GM19193 (cell line): ENCODE data around the gene DMAC2L.

Source experiments
- POLR2A ChIP-seq: IDR thresholded peaks from 4 replicates; pipeline ENCODE4 v1.6.1; 2011; ENCODE audit not compliant: insufficient read depth, insufficient read length; ENCODE audit errors: extremely low read depth

The DMAC2L gene

DNA sequence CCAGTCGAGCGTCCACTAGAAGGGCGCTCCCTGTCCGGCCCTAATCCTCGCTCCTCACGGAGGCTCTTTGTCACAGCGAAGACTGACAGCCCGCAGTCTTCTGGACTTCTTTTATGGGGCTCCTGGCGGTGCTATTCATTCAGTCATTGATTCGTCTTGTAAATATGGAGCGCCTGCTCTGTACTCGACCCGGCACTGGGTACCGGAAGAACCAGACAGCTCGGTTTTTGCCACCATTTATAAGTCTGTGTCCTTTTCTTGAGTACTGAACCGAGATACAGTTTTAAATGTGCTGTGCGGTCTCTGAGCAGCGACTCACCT is 570 bp downstream of the DMAC2L start:
- TF ChIP-seq POLR2A, result no peak

GRCh38 chr14:50318031-50318626 is 6.0 kb downstream of the DMAC2L start:
- TF ChIP-seq POLR2A, result no peak

DNA sequence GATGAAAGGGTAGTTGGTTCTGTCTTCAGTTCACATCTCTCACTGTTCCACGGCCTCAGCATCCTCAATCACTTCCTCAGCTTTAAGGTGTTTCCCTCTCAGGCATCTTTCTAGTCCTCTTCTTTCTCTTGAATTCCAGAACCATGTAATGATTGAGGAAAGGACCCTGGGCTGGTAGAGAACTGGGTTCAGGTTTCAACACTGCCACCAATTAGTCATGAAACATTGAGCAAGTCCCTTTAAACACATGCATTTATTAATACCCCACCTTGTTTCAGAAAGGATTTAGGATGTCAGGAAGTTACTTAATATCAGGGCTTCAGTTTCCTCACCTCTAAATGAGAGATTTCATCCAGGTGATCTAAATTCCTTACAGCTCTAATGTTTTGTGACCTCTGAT is 7.2 kb downstream of the DMAC2L start:
- no peak for TF ChIP-seq POLR2A

GRCh38 chr14:50319721-50320120 is 7.6 kb downstream of the DMAC2L start:
- TF ChIP-seq POLR2A, result no peak

DNA sequence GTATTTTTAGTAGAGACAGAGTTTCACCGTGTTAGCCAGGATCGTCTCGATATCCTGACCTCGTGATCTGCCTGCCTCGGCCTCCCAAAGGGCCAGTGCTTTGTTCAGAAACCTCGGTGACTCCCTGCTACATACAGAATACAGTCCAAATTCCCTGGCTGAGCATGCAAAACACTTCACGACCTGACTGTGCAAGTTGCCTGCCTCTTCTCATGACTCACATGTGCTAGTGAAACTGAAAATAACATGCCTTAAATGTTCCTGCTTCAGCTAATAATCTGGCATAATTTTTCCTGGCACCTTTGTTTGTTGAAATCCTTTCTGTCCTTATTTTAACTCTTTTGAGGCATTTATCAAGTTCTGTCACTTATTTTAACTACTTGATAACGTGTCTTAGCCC is 8.2 kb downstream of the DMAC2L start:
- TF ChIP-seq POLR2A, result no peak

DNA sequence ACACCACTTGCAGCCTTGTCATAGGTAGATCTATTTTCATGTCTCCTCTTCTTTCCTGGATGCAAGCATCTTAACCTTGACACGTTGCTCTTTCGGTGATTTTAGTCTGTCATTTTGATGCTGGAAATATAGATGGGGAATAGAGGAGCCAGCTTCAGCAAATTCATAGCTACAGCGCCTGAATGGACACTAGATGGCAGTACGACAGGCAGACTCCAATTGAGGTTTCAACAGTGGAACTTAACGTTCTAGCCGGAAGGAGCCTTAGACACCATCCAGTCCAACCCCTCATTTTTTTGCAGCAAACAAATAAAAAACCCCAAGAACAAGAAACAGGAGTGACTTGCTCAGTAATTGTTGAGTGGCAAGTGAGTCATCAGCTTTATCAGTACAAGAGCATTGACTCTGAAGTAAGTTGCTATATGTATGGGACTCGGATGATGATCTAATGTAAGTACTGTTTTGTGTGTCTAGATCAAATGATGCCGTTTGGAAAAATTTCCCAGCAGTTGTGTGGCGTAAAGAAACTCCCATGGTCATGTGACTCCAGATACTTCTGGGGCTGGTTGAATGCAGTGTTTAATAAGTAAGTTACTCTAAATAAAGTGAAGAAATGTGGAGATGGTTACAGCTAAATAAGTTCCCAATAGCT is 9.0 kb downstream of the DMAC2L start:
- TF ChIP-seq POLR2A, result no peak

GRCh38 chr14:50331596-50331995 is 19.5 kb downstream of the DMAC2L start:
- no peak for TF ChIP-seq POLR2A

- TF ChIP-seq POLR2A, result no peak
These were observed 20.9 kb downstream of the DMAC2L start for GRCh38 chr14:50333014-50333509.

DNA sequence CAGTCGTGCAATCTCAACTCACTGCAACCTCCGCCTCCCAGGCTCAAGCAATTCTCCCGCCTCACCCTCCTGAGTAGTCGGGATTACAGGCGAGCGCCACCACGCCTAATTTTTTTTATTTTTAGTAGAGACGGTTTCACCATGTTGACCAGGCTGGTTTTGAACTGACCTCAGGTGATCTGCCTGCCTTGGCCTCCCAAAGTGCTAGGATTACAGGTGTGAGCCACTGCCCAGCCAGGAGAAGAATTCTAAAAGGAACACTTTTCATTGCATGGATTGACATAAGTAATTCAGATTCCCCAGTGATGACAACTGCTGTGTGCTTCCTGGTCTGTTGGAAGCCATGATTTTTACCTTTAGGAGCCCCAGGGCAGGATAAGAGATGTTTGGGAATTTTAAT is 22.1 kb downstream of the DMAC2L start:
- no peak for TF ChIP-seq POLR2A

- no peak for TF ChIP-seq POLR2A
These were observed 23.3 kb downstream of the DMAC2L start for GRCh38 chr14:50335389-50335788.

- TF ChIP-seq POLR2A, result no peak
These were observed 24.1 kb downstream of the DMAC2L start for GRCh38 chr14:50335989-50336824.

- no peak for TF ChIP-seq POLR2A
These were observed 26.5 kb downstream of the DMAC2L start for GRCh38 chr14:50338587-50338986.

DNA sequence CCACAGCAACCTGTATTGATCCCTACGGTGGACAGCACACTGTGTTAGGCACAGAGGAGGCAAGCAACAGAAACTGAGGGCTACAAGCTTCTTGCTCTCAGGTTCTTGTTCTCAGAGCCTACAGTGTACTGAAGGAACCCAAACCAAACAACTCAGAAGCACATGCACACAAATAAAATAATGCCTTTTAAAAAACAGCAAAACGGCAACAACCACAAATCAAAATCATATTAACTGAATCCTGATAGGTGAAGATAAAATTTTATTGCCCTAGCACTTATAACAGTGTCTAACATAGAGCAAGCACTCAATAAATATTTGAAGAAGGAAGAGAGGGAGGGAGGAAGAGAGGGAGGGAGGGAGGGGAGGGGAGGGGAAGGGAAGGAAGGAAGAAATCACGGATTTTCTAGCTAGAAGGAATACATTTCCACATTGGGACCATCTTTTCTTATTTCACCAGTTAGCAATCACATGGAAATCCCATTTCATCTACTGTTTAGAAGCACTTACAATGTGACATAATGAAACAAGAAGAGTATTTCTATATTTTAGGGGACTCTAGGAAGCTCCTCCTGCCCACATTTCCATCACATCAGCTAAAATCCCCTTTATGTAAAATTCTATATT is 27.2 kb downstream of the DMAC2L start:
- no peak for TF ChIP-seq POLR2A

DNA sequence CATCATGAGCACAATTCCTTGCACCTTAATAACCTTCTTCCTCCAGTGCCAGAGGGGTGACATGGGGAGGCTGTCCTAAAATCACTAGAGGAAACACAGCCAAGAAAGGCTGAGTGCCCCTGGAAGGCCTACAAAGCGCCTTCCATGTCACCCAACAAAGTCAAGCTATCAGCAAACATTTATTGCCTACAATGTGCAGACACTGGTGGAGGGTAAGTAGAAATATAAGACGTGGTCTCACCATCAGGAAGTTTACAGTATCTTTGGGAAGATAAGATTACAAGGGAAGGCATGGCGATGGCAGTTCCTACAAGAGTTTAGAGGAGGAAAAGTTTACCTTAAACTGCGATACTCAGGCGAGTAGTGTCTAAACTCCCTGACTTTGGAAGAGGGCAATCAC is 27.9 kb downstream of the DMAC2L start:
- TF ChIP-seq POLR2A, result no peak

DNA sequence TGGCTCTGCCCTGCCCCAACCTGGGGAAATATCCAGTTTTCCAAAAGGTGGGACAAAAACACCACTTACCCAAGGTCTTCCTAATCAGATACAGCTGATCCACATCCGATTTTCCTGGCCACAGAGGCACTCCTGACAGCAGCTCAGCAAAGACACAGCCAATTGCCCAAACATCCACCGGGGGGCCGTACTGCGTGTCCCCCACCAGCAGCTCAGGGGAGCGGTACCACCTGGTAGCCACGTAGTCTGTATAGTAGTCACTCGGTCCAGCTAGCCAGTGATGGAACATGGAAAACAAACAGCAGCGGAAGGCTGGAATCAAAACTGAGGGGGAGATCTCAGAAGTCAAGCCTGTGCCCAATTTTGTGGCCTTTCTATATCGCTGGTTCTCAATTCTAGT is 28.8 kb downstream of the DMAC2L start:
- no peak for TF ChIP-seq POLR2A

DNA sequence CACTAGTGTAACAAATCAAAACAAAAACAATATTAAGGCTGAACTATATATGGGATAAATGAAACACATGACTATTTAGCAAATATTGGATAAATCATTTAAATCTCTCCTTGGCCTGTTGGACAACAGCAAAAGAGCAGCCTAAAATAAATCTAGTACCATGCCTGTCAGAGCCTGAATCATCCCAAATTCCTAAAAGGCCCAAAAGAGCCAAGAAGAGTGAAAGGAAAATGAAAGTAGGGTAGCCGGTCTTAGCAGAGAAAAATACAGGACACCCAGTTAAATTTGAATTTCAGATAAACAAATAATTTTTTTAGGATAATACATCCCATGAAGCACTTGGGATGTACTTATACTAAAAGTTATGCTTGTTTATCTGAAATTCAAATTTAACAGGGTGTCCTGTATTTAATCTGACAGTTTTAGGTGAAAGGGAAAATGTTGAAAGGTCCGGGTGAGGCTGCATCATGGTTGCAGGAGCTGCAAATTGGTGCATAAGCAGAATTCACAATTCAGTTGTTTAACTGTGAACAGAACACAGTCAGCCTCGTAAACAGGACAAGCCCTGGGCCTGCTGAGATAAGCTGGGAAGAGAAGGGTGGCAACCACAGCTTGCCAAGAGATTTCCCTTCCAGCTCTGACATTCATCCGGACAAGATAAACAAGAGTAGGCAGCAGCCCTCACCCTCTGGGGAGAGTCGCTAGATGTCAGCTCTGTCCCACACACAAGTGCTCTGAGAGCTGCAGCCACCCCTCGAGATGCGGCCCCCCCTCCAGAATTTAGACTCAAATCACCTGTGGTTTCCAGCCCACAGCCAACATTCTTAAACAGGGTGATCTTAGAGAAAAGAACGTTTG is 30.3 kb downstream of the DMAC2L start:
- no peak for TF ChIP-seq POLR2A
